Mesothelial cell of epicardium (in vitro differentiated cells): Measurements from ENCODE around the gene SMIM35. TPM values are rescaled to one million over a fixed set of nuclear protein-coding genes. Genes with fewer than 3 reads are reported as not detected.

Source experiments
- DNase-seq, 2 experiments: peaks; one replicate each; pipeline ENCODE4 v3.0.0; 2021; ENCODE audit warnings: low spot score in 2 of 2; ENCODE audit not compliant: unreplicated experiment in 2 of 2
- H3K27ac Mint-ChIP-seq: 2 replicates; pipeline ENCODE4 v1.8.0; 2021; ENCODE audit warnings: mixed read lengths
- H3K27me3 Mint-ChIP-seq: 2 replicates; pipeline ENCODE4 v1.8.0; 2021; ENCODE audit warnings: low read depth, mixed read lengths
- H3K36me3 Mint-ChIP-seq: 2 replicates; pipeline ENCODE4 v1.8.0; 2021; ENCODE audit warnings: mixed read lengths
- H3K4me1 Mint-ChIP-seq: 2 replicates; pipeline ENCODE4 v1.8.0; 2021; ENCODE audit warnings: mixed read lengths
- H3K4me3 Mint-ChIP-seq: 2 replicates; pipeline ENCODE4 v1.8.0; 2021; ENCODE audit warnings: mild to moderate bottlenecking, moderate library complexity, mixed read lengths
- H3K9me3 Mint-ChIP-seq: 2 replicates; pipeline ENCODE4 v1.8.0; 2021; ENCODE audit warnings: mixed read lengths
- total RNA-seq: library from RNA; stranded (reverse); gene quantifications from 3 replicates; pipeline ENCODE4 v1.2.1, GENCODE V29; 2021
- TF ChIP-seq, protein P1 (sequence below): fragments of 200-600 bp; sonication (generic); IDR thresholded peaks from one replicate; pipeline ENCODE4 v1.5.0; 2021; ENCODE audit warnings: antibody characterized with exemption; ENCODE audit not compliant: unreplicated experiment

The SMIM35 gene
- total RNA-seq, 1 donor from 2014 or later = not detected

GRCh38 chr11:118076754-118077281 lies 9.9 kb downstream of the SMIM35 start, which contains the start of gene TMPRSS4:
Gene TMPRSS4 (plus strand): TSS chr11:118077078. CDS start chr11:118077303, 225 bp downstream.
- Mint-ChIP-seq H3K27ac (no peak within 1 kb of the TSS), H3K4me3 (no peak within 1 kb of the TSS), H3K36me3 (no peaks in the 10 kb centered on the region), H3K9me3 (no peaks in the 10 kb centered on the region), H3K27me3 (peaks cover 2% of the 10 kb centered on the region), H3K4me1 (peaks cover 23% of the 10 kb centered on the region)
- DNase-seq = no peak
- TF ChIP-seq, protein P1, sequence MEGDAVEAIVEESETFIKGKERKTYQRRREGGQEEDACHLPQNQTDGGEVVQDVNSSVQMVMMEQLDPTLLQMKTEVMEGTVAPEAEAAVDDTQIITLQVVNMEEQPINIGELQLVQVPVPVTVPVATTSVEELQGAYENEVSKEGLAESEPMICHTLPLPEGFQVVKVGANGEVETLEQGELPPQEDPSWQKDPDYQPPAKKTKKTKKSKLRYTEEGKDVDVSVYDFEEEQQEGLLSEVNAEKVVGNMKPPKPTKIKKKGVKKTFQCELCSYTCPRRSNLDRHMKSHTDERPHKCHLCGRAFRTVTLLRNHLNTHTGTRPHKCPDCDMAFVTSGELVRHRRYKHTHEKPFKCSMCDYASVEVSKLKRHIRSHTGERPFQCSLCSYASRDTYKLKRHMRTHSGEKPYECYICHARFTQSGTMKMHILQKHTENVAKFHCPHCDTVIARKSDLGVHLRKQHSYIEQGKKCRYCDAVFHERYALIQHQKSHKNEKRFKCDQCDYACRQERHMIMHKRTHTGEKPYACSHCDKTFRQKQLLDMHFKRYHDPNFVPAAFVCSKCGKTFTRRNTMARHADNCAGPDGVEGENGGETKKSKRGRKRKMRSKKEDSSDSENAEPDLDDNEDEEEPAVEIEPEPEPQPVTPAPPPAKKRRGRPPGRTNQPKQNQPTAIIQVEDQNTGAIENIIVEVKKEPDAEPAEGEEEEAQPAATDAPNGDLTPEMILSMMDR = no peak

- Mint-ChIP-seq H3K9me3 (no peaks in the 10 kb centered on the region), H3K27me3 (peaks cover 2% of the 10 kb centered on the region), H3K36me3 (no peaks in the 10 kb centered on the region), H3K4me1 (peaks cover 21% of the 10 kb centered on the region), H3K27ac (no peak overlapping the region), H3K4me3 (no peak overlapping the region)
- TF ChIP-seq, protein P1 = no peak
- no peak for DNase-seq
These were observed 12.0 kb downstream of the SMIM35 start for GRCh38 chr11:118074785-118075184.

GRCh38 chr11:118074091-118074685 lies 12.6 kb downstream of the SMIM35 start:
- H3K27ac Mint-ChIP-seq = no peak overlapping the region
- H3K36me3 Mint-ChIP-seq = no peaks in the 10 kb centered on the region
- TF ChIP-seq, protein P1 = no peak
- H3K4me3 Mint-ChIP-seq = no peak overlapping the region
- peaks cover 20% of the 10 kb centered on the region for H3K4me1 Mint-ChIP-seq
- peaks cover 2% of the 10 kb centered on the region for H3K27me3 Mint-ChIP-seq
- DNase-seq = no peak
- H3K9me3 Mint-ChIP-seq = no peaks in the 10 kb centered on the region

DNA sequence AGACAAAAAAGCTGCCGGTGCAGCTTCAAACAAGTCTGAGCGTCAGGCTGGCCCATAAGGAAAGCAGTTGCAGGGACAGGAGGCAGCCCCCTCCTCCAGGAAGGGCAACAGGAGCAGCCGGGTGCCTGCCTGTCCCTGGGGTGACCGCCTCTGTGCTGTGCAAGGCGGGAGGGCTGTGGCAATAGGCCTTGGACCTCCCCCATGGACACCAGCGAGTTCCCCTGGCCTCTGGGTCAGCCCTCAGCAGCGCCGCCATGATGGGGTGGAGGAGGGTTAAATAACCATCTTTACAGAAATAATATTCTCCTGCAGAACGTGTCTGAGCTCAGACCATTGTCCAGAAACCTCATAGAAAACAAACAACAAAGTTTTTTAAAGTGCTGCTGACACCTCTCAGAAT lies 13.2 kb downstream of the SMIM35 start:
- no peak for DNase-seq
- TF ChIP-seq, protein P1 = no peak
- Mint-ChIP-seq H3K4me3 (no peak overlapping the region), H3K27me3 (peaks cover 2% of the 10 kb centered on the region), H3K4me1 (peaks cover 14% of the 10 kb centered on the region), H3K27ac (no peak overlapping the region), H3K9me3 (no peaks in the 10 kb centered on the region), H3K36me3 (no peaks in the 10 kb centered on the region)

- Mint-ChIP-seq H3K4me3 (no peak overlapping the region), H3K27ac (no peak overlapping the region), H3K9me3 (no peaks in the 10 kb centered on the region), H3K4me1 (peaks cover under 1% of the 10 kb centered on the region), H3K27me3 (peaks cover 5% of the 10 kb centered on the region), H3K36me3 (no peaks in the 10 kb centered on the region)
- DNase-seq = no peak
- TF ChIP-seq, protein P1 = no peak
These were observed 15.2 kb downstream of the SMIM35 start for GRCh38 chr11:118071416-118072030.
